Suppressor macrophage treated with lipopolysaccharide for 4 hours (primary cell): ENCODE data around the gene FOXK2.
A peak's percentile ranks its signal among the peaks of the same experiment; 100 is the strongest.
"Not testable (repeated sequence)": the region's sequence is repeated elsewhere in the genome, so short reads cannot be mapped to it uniquely, and the experiment has no call there.

Source experiments
- DNase-seq: peaks from one replicate; pipeline ENCODE4 v3.0.0-alpha.2; 2020

FOXK2 gene

GRCh38 chr17:82534401-82534812 is 14.9 kb downstream of the FOXK2 start:
- no peak for DNase-seq

DNA sequence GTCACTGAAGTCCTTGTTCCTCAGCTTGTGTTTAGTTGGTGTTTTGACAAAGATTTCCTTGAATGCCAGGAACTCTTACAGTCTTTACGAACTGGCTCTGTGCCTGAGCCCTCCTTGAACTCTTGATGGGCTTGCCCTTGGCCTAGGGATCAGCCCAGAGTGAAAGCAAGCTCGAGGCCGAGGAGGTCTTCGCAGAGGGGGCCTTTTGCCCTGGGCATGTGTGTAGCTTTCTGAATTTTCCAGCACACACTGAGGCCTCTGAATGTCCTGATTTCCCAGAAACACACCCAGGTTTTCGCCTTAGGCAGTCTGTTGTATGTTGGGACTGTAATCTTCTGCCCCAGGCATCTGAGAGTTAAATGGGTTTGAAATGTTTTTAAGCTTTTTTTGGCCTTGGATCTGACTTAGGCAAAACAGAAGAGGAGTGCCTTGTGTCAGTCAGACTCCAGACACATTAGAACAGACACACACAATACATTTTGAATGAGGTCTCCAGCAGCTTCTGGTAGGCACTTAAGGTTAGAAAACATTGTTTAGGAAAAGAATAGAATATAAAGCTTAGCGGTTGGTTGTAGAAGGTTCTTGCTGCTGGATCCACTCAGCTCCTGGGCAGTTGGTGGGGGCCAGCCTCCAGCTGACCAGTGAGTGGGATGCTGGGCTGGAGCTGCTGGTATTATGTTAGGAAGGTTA is 17.1 kb downstream of the FOXK2 start:
- DNase-seq = no peak

DNA sequence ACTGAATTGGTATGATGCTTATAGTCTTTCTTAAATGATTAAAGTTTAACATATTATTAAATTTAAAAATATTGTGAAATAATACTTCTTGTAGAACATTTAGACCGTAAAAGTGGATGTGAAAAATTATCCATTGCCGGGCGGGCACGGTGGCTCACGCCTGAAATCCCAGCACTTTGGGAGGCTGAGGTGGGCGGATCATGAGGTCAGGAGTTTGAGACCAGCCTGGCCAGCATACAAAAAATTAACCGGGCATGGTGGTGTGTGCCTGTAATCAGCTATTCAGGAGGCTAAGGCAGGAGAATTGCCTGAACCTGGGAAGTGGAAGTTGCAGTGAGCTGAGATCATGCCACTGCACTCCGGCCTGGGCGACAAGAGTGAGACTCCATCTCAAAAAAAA is 17.7 kb downstream of the FOXK2 start:
- not testable (repeated sequence) for DNase-seq

- not testable (repeated sequence) for DNase-seq
Observed at GRCh38 chr17:82539076-82539475, 19.5 kb downstream of the FOXK2 start.

- no peak for DNase-seq
Observed at GRCh38 chr17:82542439-82542838, 22.9 kb downstream of the FOXK2 start.

DNA sequence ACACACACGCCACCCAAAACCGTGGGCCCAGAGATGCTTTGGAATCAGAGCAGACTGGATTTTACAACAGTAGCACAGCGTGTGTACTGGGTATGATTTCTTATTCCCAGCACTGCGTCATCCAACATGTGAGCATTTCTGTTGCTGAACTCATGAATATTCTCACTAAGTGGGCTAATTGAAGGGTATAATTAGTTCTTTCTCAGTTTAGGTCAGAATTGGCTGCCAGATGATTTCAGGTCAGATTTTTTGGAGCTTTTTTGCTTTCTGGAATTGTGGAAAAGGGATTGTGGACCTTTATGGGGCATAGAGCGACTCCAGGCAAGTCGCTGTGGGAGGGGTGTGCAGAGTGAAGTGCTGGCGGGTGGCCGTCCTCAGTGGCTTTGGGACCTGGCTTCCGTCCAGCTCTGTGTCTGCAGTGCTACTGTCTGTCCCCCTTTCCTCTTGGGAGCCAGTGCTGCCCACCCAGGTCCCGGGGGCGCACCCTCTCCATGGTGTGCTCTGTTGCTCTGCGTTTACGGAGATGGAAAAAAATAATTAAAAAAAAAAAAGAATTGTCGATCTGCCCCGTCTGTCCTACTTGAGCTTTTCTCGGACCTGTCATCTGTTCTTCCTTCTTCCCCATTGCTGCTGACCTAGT is 25.0 kb downstream of the FOXK2 start:
- DNase-seq = no peak

DNA sequence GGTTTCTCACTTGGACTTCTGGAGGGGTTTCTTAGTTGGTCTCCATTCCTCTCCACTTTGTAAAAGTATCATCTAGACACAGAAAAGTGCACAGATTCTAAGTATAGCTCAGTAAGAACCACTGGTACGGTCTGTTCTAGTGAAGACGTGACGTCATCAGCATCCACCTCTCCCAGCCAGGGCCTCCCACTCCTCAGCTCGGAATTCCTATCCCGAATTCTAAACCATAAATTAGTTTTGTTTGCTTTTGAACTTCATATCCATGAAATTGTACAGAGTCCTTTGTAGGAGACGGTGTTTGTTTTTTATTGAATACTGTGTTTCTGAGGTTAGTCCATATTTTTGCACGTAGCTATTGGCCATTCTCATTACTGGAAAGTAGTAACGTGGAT is 25.5 kb downstream of the FOXK2 start:
- DNase-seq = no peak

GRCh38 chr17:82547981-82548380 is 28.4 kb downstream of the FOXK2 start:
- DNase-seq = no peak

DNA sequence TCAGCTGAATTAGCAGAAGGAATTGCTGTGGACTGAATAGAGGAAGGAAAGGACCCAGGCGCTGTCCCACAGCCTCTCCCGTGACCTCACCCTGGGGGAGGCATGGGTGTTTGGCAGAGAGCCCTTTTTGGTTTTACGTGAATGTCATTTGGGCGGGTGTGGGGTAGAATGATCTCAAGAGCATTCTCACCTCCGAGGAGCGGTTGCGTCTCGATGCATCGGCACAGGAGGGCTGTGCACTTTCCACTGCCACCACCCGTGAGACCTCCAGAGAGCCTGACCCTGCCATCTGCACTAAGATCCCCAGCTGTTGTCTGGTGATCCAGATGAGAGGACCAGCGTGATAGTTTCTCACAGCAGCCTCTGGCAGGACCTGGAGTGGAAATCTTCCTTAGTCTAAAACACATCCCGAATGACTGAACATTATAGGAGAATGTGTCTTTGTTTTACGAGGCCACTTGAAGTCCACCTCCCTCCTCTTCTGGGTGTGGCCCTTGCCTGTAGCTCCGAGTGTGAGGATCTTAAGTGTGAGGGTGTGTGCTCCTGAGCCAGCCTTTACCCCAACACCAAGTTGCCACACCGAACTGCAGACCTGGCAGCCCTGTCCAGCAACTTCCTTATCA is 29.3 kb downstream of the FOXK2 start:
- peak; percentile 80 for DNase-seq

DNA sequence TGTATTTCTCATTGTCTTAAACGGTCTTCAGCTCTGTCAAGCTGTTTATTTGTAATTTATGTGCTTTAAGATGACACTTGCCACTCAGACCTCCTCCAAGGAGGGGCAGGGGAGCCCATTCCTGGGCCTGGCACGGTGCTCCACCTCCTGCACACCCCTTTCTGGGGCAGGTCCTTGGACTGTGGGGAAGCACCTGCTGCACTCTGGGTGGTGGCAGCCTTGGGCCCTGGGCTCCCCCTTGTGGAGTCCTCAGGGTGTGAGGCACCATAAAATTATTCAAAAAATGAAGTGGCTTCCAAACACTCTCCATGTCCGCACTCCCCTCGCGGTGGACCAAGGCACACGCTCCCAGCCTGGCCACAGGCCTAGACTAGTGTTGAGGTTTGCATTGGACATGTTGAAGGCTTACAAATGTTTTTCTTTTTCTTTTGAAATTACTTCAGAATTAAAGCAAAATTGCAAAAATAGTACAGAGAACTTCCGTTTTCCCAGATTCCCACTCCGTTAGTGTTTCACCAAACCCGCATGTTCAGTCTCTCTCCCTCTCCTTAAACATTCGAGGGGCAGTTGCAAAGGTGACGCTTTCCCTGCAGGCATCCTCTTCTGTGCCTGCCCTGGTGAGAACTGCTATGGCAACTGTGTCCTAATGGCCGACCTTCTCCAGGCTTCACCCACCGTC is 32.4 kb downstream of the FOXK2 start:
- DNase-seq = peak; percentile 78

GRCh38 chr17:82552580-82552979 is 33.0 kb downstream of the FOXK2 start:
- DNase-seq = no peak

GRCh38 chr17:82553210-82553930 is 33.8 kb downstream of the FOXK2 start:
- no peak for DNase-seq

DNA sequence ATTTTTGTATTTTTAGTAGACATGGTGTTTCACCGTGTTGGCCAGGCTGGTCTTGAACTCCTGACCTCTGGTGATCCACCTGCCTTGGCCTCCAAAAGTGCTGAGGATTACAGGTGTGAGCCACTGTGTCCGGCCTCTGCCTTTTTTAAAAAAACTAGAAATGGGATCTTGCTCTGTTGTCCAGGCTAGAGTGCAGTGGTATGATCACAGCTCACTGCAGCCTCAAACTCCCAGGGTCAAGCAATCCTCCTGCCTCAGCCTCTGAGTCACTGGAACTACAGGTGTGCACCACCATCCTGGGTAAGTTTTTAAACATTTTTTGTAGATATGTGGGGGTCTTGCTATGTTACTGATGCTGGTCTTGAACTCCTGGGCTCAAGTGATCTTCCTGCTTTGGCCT is 38.0 kb downstream of the FOXK2 start:
- DNase-seq = not testable (repeated sequence)

GRCh38 chr17:82559566-82560251 is 40.2 kb downstream of the FOXK2 start:
- no peak for DNase-seq

DNA sequence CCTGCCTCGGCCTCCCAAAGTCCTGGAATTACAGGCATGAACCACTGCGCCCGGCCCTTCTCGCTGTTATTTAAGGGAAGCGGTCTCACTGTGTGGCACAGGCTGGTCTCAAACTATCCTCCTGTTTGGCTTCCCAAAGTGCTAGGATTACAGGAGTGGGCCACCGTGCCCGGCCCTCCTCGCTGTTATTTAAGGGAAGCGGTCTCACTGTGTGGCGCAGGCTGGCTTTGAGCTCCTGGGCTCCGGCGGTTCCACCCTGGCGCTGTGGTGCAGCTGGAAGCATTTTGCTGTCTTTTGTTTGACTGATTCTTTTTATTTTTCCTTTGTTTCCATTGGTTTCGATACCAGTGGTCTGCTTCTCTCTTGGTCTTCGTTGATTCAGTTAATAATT is 40.7 kb downstream of the FOXK2 start:
- DNase-seq = no peak

DNA sequence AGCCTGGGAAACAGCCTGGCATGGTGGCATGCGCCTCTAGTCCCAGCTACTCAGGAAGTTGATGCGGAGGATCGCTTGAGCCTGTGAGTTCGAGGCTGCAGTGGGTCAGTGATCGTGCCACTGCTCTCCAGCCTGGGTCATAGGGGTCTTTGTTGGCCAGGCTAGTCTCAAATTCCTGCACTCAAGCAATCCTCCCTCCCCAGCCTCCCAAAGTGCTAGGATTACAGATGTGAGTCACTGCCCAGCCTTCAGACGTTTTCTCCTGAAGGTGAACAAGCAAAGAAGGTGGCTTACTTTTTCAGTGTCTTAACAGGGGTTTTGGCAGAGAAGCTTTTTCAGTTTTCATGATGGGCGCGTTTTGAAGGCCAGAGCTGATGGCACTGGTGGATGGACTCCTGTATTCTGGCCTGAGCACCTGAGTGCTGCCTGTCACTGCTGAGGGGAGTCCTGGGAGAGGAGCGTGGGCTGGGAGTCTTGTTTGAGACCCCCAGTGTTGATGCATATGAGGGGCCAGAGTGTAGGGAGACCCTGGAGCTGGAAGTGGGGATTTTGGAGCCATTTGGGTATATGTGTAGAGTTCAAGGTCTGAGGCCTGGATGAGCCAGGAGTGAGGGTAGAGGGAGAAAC is 41.4 kb downstream of the FOXK2 start:
- no peak for DNase-seq

DNA sequence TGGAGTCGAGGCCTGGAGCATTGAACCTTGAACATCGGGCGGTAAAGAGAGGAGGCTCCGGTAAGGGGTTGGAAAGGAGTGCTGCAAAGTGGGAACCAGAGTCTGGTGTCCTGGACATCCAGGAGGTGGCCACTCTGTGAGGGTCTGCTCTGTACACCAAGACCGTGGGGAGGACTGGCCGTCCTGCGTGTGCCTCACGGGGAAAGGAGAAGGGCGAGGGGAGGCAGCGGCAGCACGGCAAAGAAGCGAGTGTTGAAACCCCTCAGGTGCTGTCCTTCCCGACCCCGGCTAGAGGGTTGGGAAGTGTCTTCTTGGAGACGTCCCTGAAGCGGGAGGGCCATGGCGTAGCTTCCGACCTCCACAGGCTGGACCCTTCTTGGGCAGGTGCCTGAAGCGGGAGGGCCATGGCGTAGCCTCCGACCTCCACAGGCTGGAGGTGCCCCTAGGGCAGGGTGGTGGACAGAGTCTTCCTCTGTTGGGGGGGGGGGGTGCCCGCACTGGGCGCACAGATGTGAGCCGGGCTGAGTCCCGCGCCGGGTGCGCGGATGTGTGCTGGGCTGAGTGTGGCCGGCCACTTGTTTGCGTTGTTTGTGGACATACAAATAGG is 42.0 kb downstream of the FOXK2 start:
- no peak for DNase-seq

GRCh38 chr17:82562718-82563220 is 43.2 kb downstream of the FOXK2 start:
- DNase-seq = not testable (repeated sequence)

- no peak for DNase-seq
Observed at GRCh38 chr17:82563318-82563717, 43.8 kb downstream of the FOXK2 start.

DNA sequence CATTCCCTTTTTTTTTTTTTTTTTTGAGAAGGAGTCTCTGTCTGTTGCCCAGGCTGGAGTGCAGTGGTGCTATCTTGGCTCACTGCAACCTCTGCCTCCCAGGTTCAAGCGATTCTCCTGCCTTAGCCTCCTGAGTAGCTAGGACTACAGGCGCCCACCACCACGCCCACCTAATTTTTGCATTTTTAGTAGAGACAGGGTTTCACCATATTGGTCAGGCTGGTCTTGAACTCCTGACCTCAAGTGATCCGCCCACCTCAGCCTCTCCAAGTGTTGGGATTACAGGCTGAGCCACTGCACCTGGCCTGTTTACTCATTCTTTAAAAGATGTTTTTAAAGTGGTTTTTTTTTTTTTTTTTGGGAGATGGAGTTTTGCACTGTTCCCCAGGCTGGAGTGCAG is 44.2 kb downstream of the FOXK2 start:
- DNase-seq = not testable (repeated sequence)

DNA sequence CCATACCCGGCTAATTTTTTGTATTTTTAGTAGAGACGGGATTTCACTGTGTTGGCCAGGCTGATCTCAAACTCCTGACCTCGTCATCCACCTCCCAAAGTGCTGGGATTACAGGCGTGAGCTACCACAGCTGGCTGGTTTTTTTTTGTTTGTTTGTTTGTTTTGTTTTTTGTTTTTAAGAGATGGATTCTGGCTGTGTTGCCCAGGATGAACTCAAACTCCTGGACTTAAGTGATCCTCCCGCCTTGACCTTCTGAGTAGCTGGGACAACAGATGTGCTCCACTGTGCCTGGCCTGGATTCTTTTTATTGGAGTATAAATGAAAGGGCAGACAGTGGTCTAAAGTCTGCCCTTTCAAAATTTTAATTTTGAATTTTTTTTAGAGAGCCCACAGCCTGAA is 44.7 kb downstream of the FOXK2 start:
- no peak for DNase-seq
